ENCODE data around the gene CD274.

DNA sequence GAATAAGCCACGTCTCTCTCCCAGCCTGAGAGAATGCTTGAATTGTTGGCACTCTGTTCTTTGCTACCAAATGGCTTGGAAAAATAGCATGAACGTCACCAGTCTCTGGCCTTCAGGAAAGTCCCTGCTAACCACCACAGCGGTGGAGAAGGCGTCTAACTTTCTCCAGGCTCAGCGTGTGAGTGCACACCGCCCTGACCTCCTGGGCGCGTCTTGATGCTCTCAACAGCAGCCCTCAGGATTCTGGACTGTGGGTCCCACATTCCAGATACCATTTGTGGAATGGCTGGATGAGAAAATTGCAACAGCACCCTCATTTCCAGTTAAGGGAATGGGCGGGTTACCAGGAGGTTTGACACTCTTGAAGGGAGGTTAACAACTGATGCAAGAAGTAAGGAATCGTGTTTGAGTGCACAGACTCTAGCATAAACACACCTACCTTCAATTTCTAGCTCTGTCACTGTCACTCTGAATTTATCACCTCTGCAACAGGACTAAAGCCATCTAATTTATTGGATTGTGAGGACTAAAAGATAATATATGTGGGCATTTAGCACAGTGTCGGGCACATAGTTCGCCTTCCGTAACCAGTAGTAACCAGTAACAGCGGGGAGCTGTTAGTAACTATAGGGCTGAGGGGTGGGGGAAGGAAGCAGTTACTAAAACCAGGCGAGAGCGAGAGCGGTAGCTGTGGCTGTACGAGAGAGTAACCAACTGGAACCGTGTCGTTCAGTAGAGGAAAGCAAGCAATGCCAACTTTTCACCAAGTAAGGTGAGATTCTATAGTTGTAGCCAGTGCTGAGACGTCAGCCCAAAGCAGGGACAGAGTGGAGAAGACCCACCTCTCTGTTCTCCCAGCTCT, 11.8 kb upstream of the CD274 start:
- TF ChIP-seq, protein P1, sequence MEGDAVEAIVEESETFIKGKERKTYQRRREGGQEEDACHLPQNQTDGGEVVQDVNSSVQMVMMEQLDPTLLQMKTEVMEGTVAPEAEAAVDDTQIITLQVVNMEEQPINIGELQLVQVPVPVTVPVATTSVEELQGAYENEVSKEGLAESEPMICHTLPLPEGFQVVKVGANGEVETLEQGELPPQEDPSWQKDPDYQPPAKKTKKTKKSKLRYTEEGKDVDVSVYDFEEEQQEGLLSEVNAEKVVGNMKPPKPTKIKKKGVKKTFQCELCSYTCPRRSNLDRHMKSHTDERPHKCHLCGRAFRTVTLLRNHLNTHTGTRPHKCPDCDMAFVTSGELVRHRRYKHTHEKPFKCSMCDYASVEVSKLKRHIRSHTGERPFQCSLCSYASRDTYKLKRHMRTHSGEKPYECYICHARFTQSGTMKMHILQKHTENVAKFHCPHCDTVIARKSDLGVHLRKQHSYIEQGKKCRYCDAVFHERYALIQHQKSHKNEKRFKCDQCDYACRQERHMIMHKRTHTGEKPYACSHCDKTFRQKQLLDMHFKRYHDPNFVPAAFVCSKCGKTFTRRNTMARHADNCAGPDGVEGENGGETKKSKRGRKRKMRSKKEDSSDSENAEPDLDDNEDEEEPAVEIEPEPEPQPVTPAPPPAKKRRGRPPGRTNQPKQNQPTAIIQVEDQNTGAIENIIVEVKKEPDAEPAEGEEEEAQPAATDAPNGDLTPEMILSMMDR (IDR thresholded peaks at IDR 0.05): no peak
- no peak for TF ChIP-seq POLR2AphosphoS5 (IDR thresholded peaks at IDR 0.05)
- no peak for TF ChIP-seq EP300 (IDR thresholded peaks at IDR 0.05; ENCODE audit: low read depth)

Data from transverse colon (tissue), 4 donors.